GM23338 (cell line): ENCODE results near the gene CEP192. TPM values are rescaled to one million over a fixed set of nuclear protein-coding genes. Genes with fewer than 3 reads are reported as not detected.

Experiments
- ATAC-seq: fragments of 200-7000 bp; cut with Tn5 transposase; 3 replicates; pipeline ENCODE4 v1.9.1; 2020
- DNase-seq: peaks from one replicate; pipeline ENCODE4 v3.0.0-alpha.2; 2015; ENCODE audit warnings: low spot score
- H2AFZ ChIP-seq: fragments of 200-600 bp; sonication (generic); 2 replicates; pipeline ENCODE4 v1.8.0; 2016; ENCODE audit warnings: antibody characterized with exemption, mild to moderate bottlenecking, moderate library complexity
- H3F3A ChIP-seq: fragments of 200-600 bp; sonication (generic); replicated peaks from 2 replicates; pipeline ENCODE4 v1.8.0; 2017; ENCODE audit warnings: antibody characterized with exemption, mixed run types, low read depth
- H3K27ac ChIP-seq: fragments of 200-600 bp; sonication (generic); 2 replicates; pipeline ENCODE4 v1.6.1; 2016; ENCODE audit warnings: low read depth
- H3K27me3 ChIP-seq: fragments of 200-600 bp; sonication (generic); 2 replicates; pipeline ENCODE4 v1.8.0; 2016; ENCODE audit warnings: mild to moderate bottlenecking, mixed run types, moderate library complexity; ENCODE audit not compliant: insufficient read depth
- H3K36me3 ChIP-seq: fragments of 200-600 bp; sonication (generic); 2 replicates; pipeline ENCODE4 v1.8.0; 2016; ENCODE audit warnings: mild to moderate bottlenecking; ENCODE audit not compliant: insufficient read depth
- H3K4me1 ChIP-seq: fragments of 200-600 bp; sonication (generic); 2 replicates; pipeline ENCODE4 v1.8.0; 2016; ENCODE audit warnings: mild to moderate bottlenecking, moderate library complexity; ENCODE audit not compliant: insufficient read depth
- H3K4me2 ChIP-seq: fragments of 200-600 bp; sonication (generic); 2 replicates; pipeline ENCODE4 v1.7.1; 2017; ENCODE audit warnings: mixed run types
- H3K4me3 ChIP-seq: fragments of 200-600 bp; sonication (generic); 2 replicates; pipeline ENCODE4 v1.6.1; 2016; ENCODE audit warnings: mixed run types
- H3K79me2 ChIP-seq: fragments of 200-600 bp; sonication (generic); replicated peaks from 2 replicates; pipeline ENCODE4 v1.8.0; 2017; ENCODE audit warnings: mild to moderate bottlenecking; ENCODE audit not compliant: insufficient read depth
- H3K9me2 ChIP-seq: fragments of 200-600 bp; sonication (generic); 2 replicates; pipeline ENCODE4 v1.8.0; 2017; ENCODE audit not compliant: insufficient read depth
- H4K20me1 ChIP-seq: fragments of 200-600 bp; sonication (generic); replicated peaks from 2 replicates; pipeline ENCODE4 v1.8.0; 2017; ENCODE audit warnings: mild to moderate bottlenecking; ENCODE audit not compliant: insufficient read depth
- H3K27ac Mint-ChIP-seq: 2 replicates; pipeline ENCODE4 v1.8.0; 2020; ENCODE audit warnings: inconsistent platforms, mild to moderate bottlenecking, moderate library complexity, mixed read lengths
- H3K27me3 Mint-ChIP-seq: 3 replicates; pipeline ENCODE4 v1.8.0; 2022; ENCODE audit warnings: low read depth, mild to moderate bottlenecking, moderate library complexity, mixed read lengths, inconsistent platforms; ENCODE audit not compliant: insufficient read depth, poor library complexity
- H3K36me3 Mint-ChIP-seq: 3 replicates; pipeline ENCODE4 v1.8.0; 2021; ENCODE audit warnings: low read depth, mild to moderate bottlenecking, inconsistent platforms, moderate library complexity, mixed read lengths
- H3K4me1 Mint-ChIP-seq: 3 replicates; pipeline ENCODE4 v1.8.0; 2020; ENCODE audit warnings: mild to moderate bottlenecking, inconsistent platforms, mixed read lengths
- H3K4me3 Mint-ChIP-seq: 3 replicates; pipeline ENCODE4 v1.8.0; 2021; ENCODE audit warnings: moderate library complexity, mild to moderate bottlenecking, inconsistent platforms, mixed read lengths
- H3K9me3 Mint-ChIP-seq: 3 replicates; pipeline ENCODE4 v1.8.0; 2020; ENCODE audit warnings: moderate library complexity, mild to moderate bottlenecking, inconsistent platforms, mixed read lengths
- CREB1 ChIP-seq: fragments of 250-450 bp; sonication (Bioruptor Pico); IDR thresholded peaks from 2 replicates; pipeline ENCODE4 v1.5.0; 2020; ENCODE audit warnings: low read depth, mild to moderate bottlenecking, moderate library complexity
- CTCF ChIP-seq, 2 experiments: fragments of 200-600 bp in 1 of 2; sonication (generic) in 1 of 2; conservative IDR thresholded peaks; 2 replicates each; pipeline versions ENCODE4 v1.5.1 to v1.6.1; 2016 to 2017; ENCODE audit warnings: antibody characterized with exemption in 2 of 2, low read depth in 2 of 2, mild to moderate bottlenecking in 2 of 2, moderate library complexity in 1 of 2
- ETS1 ChIP-seq: IDR thresholded peaks from 2 replicates; pipeline ENCODE4 v1.6.1; 2016; ENCODE audit warnings: antibody characterized with exemption
- EZH2 ChIP-seq: fragments of 200-600 bp; sonication (generic); IDR thresholded peaks from one replicate; pipeline ENCODE4 v1.8.0; 2017; ENCODE audit warnings: antibody characterized with exemption, mild to moderate bottlenecking, low read depth; ENCODE audit not compliant: unreplicated experiment
- STAT1 ChIP-seq: IDR thresholded peaks from one replicate; pipeline ENCODE4 v1.6.1; 2016; ENCODE audit warnings: antibody characterized with exemption; ENCODE audit not compliant: unreplicated experiment
- ZNF114 ChIP-seq: fragments of 250-450 bp; sonication (Bioruptor Pico); IDR thresholded peaks from 2 replicates; pipeline ENCODE4 v1.5.0; 2020; ENCODE audit warnings: mild to moderate bottlenecking, moderate library complexity
- ZNF331 ChIP-seq: fragments of 250-450 bp; sonication (Bioruptor Pico); IDR thresholded peaks from 2 replicates; pipeline ENCODE4 v1.5.0; 2020; ENCODE audit warnings: low read depth, mild to moderate bottlenecking, moderate library complexity
- polyA plus RNA-seq: library from polyadenylated mRNA; unstranded; fragments of >200 nt; fragmentation: Nextera tagmentation; extraction: Ambion mirVana; gene quantifications from 2 replicates; pipeline ENCODE4 v1.2.1, GENCODE V29; 2016
- total RNA-seq: library from RNA; depleted of rRNA; stranded (reverse); fragments of >200 nt; shearing (Covaris generic); gene quantifications from 2 replicates; pipeline ENCODE4 v1.2.3, GENCODE V29; 2014
- TF ChIP-seq, protein P1 (sequence below): IDR thresholded peaks from one replicate; pipeline ENCODE4 v1.6.1; 2018; ENCODE audit warnings: antibody characterized with exemption; ENCODE audit not compliant: unreplicated experiment

CEP192 gene
- total and polyA plus RNA-seq, 2 experiments from 2014 or later = 15.2 to 30.6 TPM

DNA sequence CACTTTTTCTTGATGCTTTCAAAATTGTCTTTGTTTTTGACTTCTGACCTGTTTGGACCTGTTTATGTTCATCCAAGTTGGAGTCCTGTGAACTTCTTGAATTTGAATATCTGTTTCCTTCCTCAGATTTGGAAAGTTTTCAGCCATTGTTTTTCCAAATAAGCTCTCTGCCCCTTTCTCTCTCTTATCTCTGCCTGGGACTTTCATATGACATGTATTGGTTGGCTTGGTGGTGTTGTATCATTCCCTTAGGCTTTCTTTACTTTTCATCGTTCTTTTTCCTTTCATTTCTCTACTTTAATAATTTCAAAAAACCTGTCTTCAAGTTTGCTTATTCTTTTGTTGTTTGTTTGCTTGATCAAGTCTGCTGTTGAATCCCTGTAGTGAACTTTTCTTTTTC is 167.3 kb downstream of the CEP192 start (continued):
- no peak for TF ChIP-seq CREB1
- no peak for TF ChIP-seq ETS1
- TF ChIP-seq EZH2 = no peak

- Histone ChIP-seq H3K79me2 (no peaks in the 10 kb centered on the region), H3K36me3 (no peaks in the 10 kb centered on the region), H3K9me2 (peaks cover 3% of the 10 kb centered on the region; the same call in 1 of the 2 replicates), H3K27me3 (no peaks in the 10 kb centered on the region), H3F3A (no peaks in the 10 kb centered on the region), H4K20me1 (no peaks in the 10 kb centered on the region), H3K4me2 (no peak overlapping the region), H3K4me3 (no peak overlapping the region), H3K4me1 (no peaks in the 10 kb centered on the region), H3K27ac (no peak overlapping the region), H2AFZ (peak overlapping the region; percentile 60)
- Mint-ChIP-seq H3K27ac (no peak overlapping the region), H3K27me3 (peaks cover 10% of the 10 kb centered on the region), H3K9me3 (peaks cover 40% of the 10 kb centered on the region), H3K36me3 (peaks cover 16% of the 10 kb centered on the region), H3K4me1 (no peaks in the 10 kb centered on the region), H3K4me3 (no peak overlapping the region)
- DNase-seq (peak; percentile 91), ATAC-seq (peak; percentile 75)
- TF ChIP-seq CTCF (conservative IDR thresholded peaks at IDR 0.05; ENCODE audit: low read depth in 2 of 2) (peak; percentile 70 to 80), STAT1 (no peak), ZNF331 (no peak), ZNF114 (CRISPR knock-in tag) (no peak), ETS1 (no peak)
These were observed 168.4 kb downstream of the CEP192 start for GRCh38 chr18:13159579-13159978.

GRCh38 chr18:13161276-13161899 is 170.2 kb downstream of the CEP192 start:
- H3K4me2 ChIP-seq = no peak overlapping the region
- no peak overlapping the region for H3K27ac ChIP-seq
- no peaks in the 10 kb centered on the region for H3K27me3 ChIP-seq
- H4K20me1 ChIP-seq = no peaks in the 10 kb centered on the region
- TF ChIP-seq, protein P1, sequence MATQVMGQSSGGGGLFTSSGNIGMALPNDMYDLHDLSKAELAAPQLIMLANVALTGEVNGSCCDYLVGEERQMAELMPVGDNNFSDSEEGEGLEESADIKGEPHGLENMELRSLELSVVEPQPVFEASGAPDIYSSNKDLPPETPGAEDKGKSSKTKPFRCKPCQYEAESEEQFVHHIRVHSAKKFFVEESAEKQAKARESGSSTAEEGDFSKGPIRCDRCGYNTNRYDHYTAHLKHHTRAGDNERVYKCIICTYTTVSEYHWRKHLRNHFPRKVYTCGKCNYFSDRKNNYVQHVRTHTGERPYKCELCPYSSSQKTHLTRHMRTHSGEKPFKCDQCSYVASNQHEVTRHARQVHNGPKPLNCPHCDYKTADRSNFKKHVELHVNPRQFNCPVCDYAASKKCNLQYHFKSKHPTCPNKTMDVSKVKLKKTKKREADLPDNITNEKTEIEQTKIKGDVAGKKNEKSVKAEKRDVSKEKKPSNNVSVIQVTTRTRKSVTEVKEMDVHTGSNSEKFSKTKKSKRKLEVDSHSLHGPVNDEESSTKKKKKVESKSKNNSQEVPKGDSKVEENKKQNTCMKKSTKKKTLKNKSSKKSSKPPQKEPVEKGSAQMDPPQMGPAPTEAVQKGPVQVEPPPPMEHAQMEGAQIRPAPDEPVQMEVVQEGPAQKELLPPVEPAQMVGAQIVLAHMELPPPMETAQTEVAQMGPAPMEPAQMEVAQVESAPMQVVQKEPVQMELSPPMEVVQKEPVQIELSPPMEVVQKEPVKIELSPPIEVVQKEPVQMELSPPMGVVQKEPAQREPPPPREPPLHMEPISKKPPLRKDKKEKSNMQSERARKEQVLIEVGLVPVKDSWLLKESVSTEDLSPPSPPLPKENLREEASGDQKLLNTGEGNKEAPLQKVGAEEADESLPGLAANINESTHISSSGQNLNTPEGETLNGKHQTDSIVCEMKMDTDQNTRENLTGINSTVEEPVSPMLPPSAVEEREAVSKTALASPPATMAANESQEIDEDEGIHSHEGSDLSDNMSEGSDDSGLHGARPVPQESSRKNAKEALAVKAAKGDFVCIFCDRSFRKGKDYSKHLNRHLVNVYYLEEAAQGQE = no peak
- H3F3A ChIP-seq = no peaks in the 10 kb centered on the region
- peaks cover 22% of the 10 kb centered on the region for H3K36me3 Mint-ChIP-seq
- H3K4me3 ChIP-seq = no peak overlapping the region
- peaks cover 3% of the 10 kb centered on the region; the same call in 1 of the 2 replicates for H3K9me2 ChIP-seq
- peaks cover 13% of the 10 kb centered on the region; the same call in 1 of the 2 replicates for H3K4me1 ChIP-seq
- H2AFZ ChIP-seq = no peak overlapping the region
- ATAC-seq (no peak), DNase-seq (no peak)
- no peak overlapping the region for H3K4me3 Mint-ChIP-seq
- no peaks in the 10 kb centered on the region for H3K79me2 ChIP-seq
- no peaks in the 10 kb centered on the region for H3K36me3 ChIP-seq
- no peak overlapping the region for H3K27ac Mint-ChIP-seq
- H3K4me1 Mint-ChIP-seq = peaks cover 13% of the 10 kb centered on the region
- H3K9me3 Mint-ChIP-seq = peaks cover 37% of the 10 kb centered on the region
- H3K27me3 Mint-ChIP-seq = peaks cover 12% of the 10 kb centered on the region
